ENCODE results near the gene KREMEN2.

DNA sequence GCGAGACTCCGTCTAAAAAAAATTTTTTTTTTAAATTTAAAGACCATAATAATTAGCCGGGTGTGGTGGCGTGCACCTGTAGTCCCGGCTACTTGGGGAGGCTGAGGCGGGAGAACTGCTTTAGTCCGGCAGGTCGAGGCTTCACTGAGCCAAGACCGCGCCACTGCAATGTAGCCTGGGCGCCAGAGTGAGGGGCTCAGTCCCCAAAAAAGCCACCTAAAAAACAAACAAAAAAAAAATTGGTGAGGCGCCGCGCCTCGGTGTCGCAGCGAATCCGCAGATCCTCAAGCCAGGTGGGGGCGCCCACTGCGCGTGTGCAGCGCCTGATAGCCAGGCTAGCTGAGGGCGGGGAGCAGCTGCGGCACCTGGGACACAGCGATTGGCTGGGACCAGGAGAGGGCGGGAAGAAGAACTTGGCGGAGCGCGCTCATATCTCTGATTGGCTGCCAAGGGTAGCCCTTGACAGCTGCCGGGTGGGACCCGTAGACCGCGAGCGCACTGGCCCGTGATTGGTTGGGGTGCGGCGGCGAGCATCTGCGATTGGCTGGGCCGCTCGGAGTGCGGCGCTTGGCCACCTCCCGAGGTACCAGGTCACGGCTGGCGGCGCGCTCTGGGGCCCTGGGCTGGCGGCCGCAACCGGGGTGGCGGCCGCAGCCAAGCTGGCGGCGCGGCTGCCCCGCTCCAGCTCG is 39.7 kb downstream of the KREMEN2 start:
- TF ChIP-seq FOSL2 (IDR thresholded peaks at IDR 0.05) (no peak), FOSL2 (CRISPR knock-in tag; IDR thresholded peaks at IDR 0.05) (no peak), NFE2L2 (conservative IDR thresholded peaks at IDR 0.05; ENCODE audit: low read length) (no peak), JUN (IDR thresholded peaks at IDR 0.05) (no peak), MAFK (IDR thresholded peaks at IDR 0.05; ENCODE audit: partially characterized antibody) (no peak)
- TF ChIP-seq, protein P1, sequence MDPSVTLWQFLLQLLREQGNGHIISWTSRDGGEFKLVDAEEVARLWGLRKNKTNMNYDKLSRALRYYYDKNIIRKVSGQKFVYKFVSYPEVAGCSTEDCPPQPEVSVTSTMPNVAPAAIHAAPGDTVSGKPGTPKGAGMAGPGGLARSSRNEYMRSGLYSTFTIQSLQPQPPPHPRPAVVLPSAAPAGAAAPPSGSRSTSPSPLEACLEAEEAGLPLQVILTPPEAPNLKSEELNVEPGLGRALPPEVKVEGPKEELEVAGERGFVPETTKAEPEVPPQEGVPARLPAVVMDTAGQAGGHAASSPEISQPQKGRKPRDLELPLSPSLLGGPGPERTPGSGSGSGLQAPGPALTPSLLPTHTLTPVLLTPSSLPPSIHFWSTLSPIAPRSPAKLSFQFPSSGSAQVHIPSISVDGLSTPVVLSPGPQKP (IDR thresholded peaks at IDR 0.05; ENCODE audit: low read depth, low read length), result no peak
- TF ChIP-seq, protein P2, sequence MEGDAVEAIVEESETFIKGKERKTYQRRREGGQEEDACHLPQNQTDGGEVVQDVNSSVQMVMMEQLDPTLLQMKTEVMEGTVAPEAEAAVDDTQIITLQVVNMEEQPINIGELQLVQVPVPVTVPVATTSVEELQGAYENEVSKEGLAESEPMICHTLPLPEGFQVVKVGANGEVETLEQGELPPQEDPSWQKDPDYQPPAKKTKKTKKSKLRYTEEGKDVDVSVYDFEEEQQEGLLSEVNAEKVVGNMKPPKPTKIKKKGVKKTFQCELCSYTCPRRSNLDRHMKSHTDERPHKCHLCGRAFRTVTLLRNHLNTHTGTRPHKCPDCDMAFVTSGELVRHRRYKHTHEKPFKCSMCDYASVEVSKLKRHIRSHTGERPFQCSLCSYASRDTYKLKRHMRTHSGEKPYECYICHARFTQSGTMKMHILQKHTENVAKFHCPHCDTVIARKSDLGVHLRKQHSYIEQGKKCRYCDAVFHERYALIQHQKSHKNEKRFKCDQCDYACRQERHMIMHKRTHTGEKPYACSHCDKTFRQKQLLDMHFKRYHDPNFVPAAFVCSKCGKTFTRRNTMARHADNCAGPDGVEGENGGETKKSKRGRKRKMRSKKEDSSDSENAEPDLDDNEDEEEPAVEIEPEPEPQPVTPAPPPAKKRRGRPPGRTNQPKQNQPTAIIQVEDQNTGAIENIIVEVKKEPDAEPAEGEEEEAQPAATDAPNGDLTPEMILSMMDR (IDR thresholded peaks at IDR 0.05), result peak; percentile 71
